Measurements from ENCODE around the gene CCNI.

- TF ChIP-seq NCOA1 (CRISPR knock-in tag; IDR thresholded peaks at IDR 0.05) (no peak), ZFP36L2 (CRISPR knock-in tag; IDR thresholded peaks at IDR 0.05) (no peak), NAIF1 (CRISPR knock-in tag; IDR thresholded peaks at IDR 0.05; ENCODE audit: borderline replicate concordance) (no peak), ZBTB2 (CRISPR knock-in tag; IDR thresholded peaks at IDR 0.05; ENCODE audit: low read depth) (no peak), HCFC1 (IDR thresholded peaks at IDR 0.05; ENCODE audit: low read depth, low read length) (no peak), ZNF510 (CRISPR knock-in tag; IDR thresholded peaks at IDR 0.05; ENCODE audit: low read depth) (no peak), RFX5 (IDR thresholded peaks at IDR 0.05; ENCODE audit: low read depth, low read length) (no peak), PATZ1 (CRISPR knock-in tag; IDR thresholded peaks at IDR 0.05) (no peak), MZF1 (CRISPR knock-in tag; IDR thresholded peaks at IDR 0.05; ENCODE audit: borderline replicate concordance) (no peak), PTBP1 (IDR thresholded peaks at IDR 0.05; ENCODE audit: low read depth, low read length, poor library complexity, severe bottlenecking) (no peak), CBX5 (CRISPR knock-in tag; IDR thresholded peaks at IDR 0.05; ENCODE audit: borderline replicate concordance) (no peak)
- TF ChIP-seq, protein P1, sequence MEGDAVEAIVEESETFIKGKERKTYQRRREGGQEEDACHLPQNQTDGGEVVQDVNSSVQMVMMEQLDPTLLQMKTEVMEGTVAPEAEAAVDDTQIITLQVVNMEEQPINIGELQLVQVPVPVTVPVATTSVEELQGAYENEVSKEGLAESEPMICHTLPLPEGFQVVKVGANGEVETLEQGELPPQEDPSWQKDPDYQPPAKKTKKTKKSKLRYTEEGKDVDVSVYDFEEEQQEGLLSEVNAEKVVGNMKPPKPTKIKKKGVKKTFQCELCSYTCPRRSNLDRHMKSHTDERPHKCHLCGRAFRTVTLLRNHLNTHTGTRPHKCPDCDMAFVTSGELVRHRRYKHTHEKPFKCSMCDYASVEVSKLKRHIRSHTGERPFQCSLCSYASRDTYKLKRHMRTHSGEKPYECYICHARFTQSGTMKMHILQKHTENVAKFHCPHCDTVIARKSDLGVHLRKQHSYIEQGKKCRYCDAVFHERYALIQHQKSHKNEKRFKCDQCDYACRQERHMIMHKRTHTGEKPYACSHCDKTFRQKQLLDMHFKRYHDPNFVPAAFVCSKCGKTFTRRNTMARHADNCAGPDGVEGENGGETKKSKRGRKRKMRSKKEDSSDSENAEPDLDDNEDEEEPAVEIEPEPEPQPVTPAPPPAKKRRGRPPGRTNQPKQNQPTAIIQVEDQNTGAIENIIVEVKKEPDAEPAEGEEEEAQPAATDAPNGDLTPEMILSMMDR (CRISPR knock-in tag; IDR thresholded peaks at IDR 0.05) = no peak
- TF ChIP-seq, protein P2, sequence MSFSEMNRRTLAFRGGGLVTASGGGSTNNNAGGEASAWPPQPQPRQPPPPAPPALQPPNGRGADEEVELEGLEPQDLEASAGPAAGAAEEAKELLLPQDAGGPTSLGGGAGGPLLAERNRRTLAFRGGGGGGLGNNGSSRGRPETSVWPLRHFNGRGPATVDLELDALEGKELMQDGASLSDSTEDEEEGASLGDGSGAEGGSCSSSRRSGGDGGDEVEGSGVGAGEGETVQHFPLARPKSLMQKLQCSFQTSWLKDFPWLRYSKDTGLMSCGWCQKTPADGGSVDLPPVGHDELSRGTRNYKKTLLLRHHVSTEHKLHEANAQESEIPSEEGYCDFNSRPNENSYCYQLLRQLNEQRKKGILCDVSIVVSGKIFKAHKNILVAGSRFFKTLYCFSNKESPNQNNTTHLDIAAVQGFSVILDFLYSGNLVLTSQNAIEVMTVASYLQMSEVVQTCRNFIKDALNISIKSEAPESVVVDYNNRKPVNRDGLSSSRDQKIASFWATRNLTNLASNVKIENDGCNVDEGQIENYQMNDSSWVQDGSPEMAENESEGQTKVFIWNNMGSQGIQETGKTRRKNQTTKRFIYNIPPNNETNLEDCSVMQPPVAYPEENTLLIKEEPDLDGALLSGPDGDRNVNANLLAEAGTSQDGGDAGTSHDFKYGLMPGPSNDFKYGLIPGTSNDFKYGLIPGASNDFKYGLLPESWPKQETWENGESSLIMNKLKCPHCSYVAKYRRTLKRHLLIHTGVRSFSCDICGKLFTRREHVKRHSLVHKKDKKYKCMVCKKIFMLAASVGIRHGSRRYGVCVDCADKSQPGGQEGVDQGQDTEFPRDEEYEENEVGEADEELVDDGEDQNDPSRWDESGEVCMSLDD (CRISPR knock-in tag; IDR thresholded peaks at IDR 0.05; ENCODE audit: borderline replicate concordance) = no peak
- TF ChIP-seq, protein P3, sequence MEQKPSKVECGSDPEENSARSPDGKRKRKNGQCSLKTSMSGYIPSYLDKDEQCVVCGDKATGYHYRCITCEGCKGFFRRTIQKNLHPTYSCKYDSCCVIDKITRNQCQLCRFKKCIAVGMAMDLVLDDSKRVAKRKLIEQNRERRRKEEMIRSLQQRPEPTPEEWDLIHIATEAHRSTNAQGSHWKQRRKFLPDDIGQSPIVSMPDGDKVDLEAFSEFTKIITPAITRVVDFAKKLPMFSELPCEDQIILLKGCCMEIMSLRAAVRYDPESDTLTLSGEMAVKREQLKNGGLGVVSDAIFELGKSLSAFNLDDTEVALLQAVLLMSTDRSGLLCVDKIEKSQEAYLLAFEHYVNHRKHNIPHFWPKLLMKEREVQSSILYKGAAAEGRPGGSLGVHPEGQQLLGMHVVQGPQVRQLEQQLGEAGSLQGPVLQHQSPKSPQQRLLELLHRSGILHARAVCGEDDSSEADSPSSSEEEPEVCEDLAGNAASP (CRISPR knock-in tag; IDR thresholded peaks at IDR 0.05; ENCODE audit: borderline replicate concordance) = no peak
Observed at GRCh38 chr4:77014256-77014655, 61.5 kb downstream of the CCNI start.
